SK-N-SH (cell line): Measurements from ENCODE around the gene PALS1. TPM values are rescaled to one million over a fixed set of nuclear protein-coding genes. Genes with fewer than 3 reads are reported as not detected.

ENCODE experiments used
- CTCF ChIA-PET: fragments of 300-600, 350-600 bp; formaldehyde crosslinking; extraction: SDS; loops from one replicate; lab custom pipeline; 2021; lab: Yijun Ruan, JAX
- POLR2A ChIA-PET: fragments of 350-600 bp; sonication (Branson Sonifier 250); formaldehyde crosslinking; extraction: SDS; loops from one replicate; lab custom pipeline; 2020; ENCODE audit warnings: antibody characterized with exemption, inconsistent platforms; lab: Yijun Ruan, JAX
- DNase-seq: peaks from one replicate; pipeline ENCODE4 v3.0.0; 2012
- H2AFZ ChIP-seq: fragments of 200-600 bp; sonication (generic); 2 replicates; pipeline ENCODE4 v1.8.1; 2016; ENCODE audit warnings: antibody characterized with exemption, mild to moderate bottlenecking, low read depth
- H3F3A ChIP-seq: fragments of 200-600 bp; sonication (generic); replicated peaks from 2 replicates; pipeline ENCODE3; 2016; ENCODE audit warnings: antibody characterized with exemption, mild to moderate bottlenecking; ENCODE audit not compliant: insufficient read depth
- H3K27ac ChIP-seq, 2 experiments: fragments of 200-500 bp in 1 of 2; fragments of 200-600 bp in 1 of 2; sonication (Bioruptor generic) in 1 of 2; sonication (generic), shearing (Covaris generic) in 1 of 2; 2 replicates each; pipeline versions ENCODE4 v1.5.1 to v1.6.1; 2014 to 2016; ENCODE audit warnings: low read depth in 2 of 2, inconsistent platforms in 1 of 2, low read length in 1 of 2, mild to moderate bottlenecking in 1 of 2, mixed read lengths in 1 of 2
- H3K27me3 ChIP-seq: fragments of 200-600 bp; sonication (generic), shearing (Covaris generic); 2 replicates; pipeline ENCODE4 v1.6.1; 2016; ENCODE audit warnings: mixed run types; ENCODE audit not compliant: insufficient read depth
- H3K36me3 ChIP-seq, 2 experiments: fragments of 200-500 bp in 1 of 2; fragments of 200-600 bp in 1 of 2; sonication (Bioruptor generic) in 1 of 2; sonication (generic) in 1 of 2; replicated peaks in 1 of 2; 2 replicates each; pipeline versions ENCODE3 to v1.5.1; 2014 to 2016; ENCODE audit warnings: low read length in 1 of 2, mild to moderate bottlenecking in 1 of 2; ENCODE audit not compliant: insufficient read depth in 2 of 2, control insufficient read depth in 1 of 2
- H3K4me1 ChIP-seq, 2 experiments: fragments of 200-500 bp in 1 of 2; fragments of 200-600 bp in 1 of 2; sonication (Bioruptor generic) in 1 of 2; sonication (generic), shearing (Covaris generic) in 1 of 2; 2 replicates each; pipeline versions ENCODE4 v1.5.1 to v1.6.1; 2014 to 2016; ENCODE audit warnings: low read depth in 1 of 2, low read length in 1 of 2, mixed run types in 1 of 2; ENCODE audit not compliant: insufficient read depth in 2 of 2, control insufficient read depth in 1 of 2
- H3K4me2 ChIP-seq: fragments of 200-600 bp; sonication (generic), shearing (Covaris generic); 2 replicates; pipeline ENCODE4 v1.6.1; 2017; ENCODE audit warnings: mixed run types
- H3K4me3 ChIP-seq, 2 experiments: fragments of 200-500 bp in 1 of 2; fragments of 200-600 bp in 1 of 2; sonication (Bioruptor generic) in 1 of 2; sonication (generic), shearing (Covaris generic) in 1 of 2; 2 replicates each; pipeline versions ENCODE4 v1.5.1 to v1.8.1; 2014 to 2016; ENCODE audit warnings: low read depth in 2 of 2, inconsistent platforms in 1 of 2, low read length in 1 of 2, mild to moderate bottlenecking in 1 of 2, mixed read lengths in 1 of 2, moderate library complexity in 1 of 2
- H3K79me2 ChIP-seq: fragments of 200-600 bp; sonication (generic); 2 replicates; pipeline ENCODE4 v1.8.1; 2017; ENCODE audit warnings: mild to moderate bottlenecking; ENCODE audit not compliant: insufficient read depth
- H3K9ac ChIP-seq: fragments of 200-600 bp; sonication (generic); 2 replicates; pipeline ENCODE4 v1.6.1; 2017; ENCODE audit warnings: mixed run types
- H3K9me2 ChIP-seq: fragments of 200-600 bp; sonication (generic); 2 replicates; pipeline ENCODE4 v1.6.1; 2017; ENCODE audit warnings: mixed run types
- H3K9me3 ChIP-seq: fragments of 200-600 bp; sonication (generic); 2 replicates; pipeline ENCODE4 v1.6.1; 2017; ENCODE audit warnings: mixed run types, mild to moderate bottlenecking, moderate library complexity
- H4K20me1 ChIP-seq: fragments of 200-600 bp; sonication (generic); 2 replicates; pipeline ENCODE4 v1.6.1; 2017; ENCODE audit warnings: mild to moderate bottlenecking, mixed run types; ENCODE audit not compliant: insufficient read depth
- CHD2 ChIP-seq: fragments of 150-350 bp; IDR thresholded peaks from 2 replicates; pipeline ENCODE4 v1.6.1; 2018; ENCODE audit warnings: low read length; ENCODE audit not compliant: partially characterized antibody
- ELF1 ChIP-seq: IDR thresholded peaks from 2 replicates; pipeline ENCODE4 v1.4.0; 2012
- EP300 ChIP-seq, 2 experiments: IDR thresholded peaks; 2 replicates each; pipeline versions ENCODE4 v1.4.0 to v1.6.1; 2012; ENCODE audit warnings: borderline replicate concordance in 1 of 2, low read depth in 1 of 2, low read length in 1 of 2
- FOSL2 ChIP-seq: IDR thresholded peaks from 2 replicates; pipeline ENCODE4 v1.4.0; 2012; ENCODE audit warnings: low read depth, mild to moderate bottlenecking, moderate library complexity, borderline replicate concordance
- GATA2 ChIP-seq: sonication (generic); formaldehyde crosslinking; IDR thresholded peaks from 2 replicates; pipeline ENCODE4 v1.5.0; 2020; ENCODE audit warnings: mild to moderate bottlenecking, missing genetic modification reagents
- JUND ChIP-seq: IDR thresholded peaks from 2 replicates; pipeline ENCODE4 v1.4.0; 2012
- MEF2A ChIP-seq: IDR thresholded peaks from 2 replicates; pipeline ENCODE4 v1.4.0; 2012; ENCODE audit warnings: low read depth, borderline replicate concordance
- NFIC ChIP-seq: IDR thresholded peaks from 2 replicates; pipeline ENCODE4 v1.4.0; 2012; ENCODE audit warnings: borderline replicate concordance
- PBX3 ChIP-seq: IDR thresholded peaks from 2 replicates; pipeline ENCODE4; 2012
- POLR2AphosphoS5 ChIP-seq: IDR thresholded peaks from 2 replicates; pipeline ENCODE4 v1.6.1; 2012; ENCODE audit warnings: low read depth, low read length
- REST ChIP-seq: IDR thresholded peaks from 2 replicates; pipeline ENCODE4 v1.6.1; 2012; ENCODE audit warnings: mild to moderate bottlenecking, low read depth, low read length, moderate library complexity
- RXRA ChIP-seq: IDR thresholded peaks from 2 replicates; pipeline ENCODE4 v1.4.0; 2012; ENCODE audit warnings: low read depth, mild to moderate bottlenecking, borderline replicate concordance
- SMC3 ChIP-seq: IDR thresholded peaks from 2 replicates; pipeline ENCODE4 v1.6.1; 2012; ENCODE audit warnings: low read depth, low read length, improper control_type of control experiment
- TAF1 ChIP-seq: IDR thresholded peaks from 2 replicates; pipeline ENCODE4 v1.6.1; 2012; ENCODE audit warnings: low read depth, mild to moderate bottlenecking, low read length, moderate library complexity, borderline replicate concordance
- TCF12 ChIP-seq: IDR thresholded peaks from 2 replicates; pipeline ENCODE4 v1.4.0; 2012
- TEAD4 ChIP-seq: IDR thresholded peaks from 2 replicates; pipeline ENCODE4 v1.4.0; 2012; ENCODE audit warnings: mild to moderate bottlenecking, borderline replicate concordance; ENCODE audit not compliant: insufficient read depth
- YY1 ChIP-seq: IDR thresholded peaks from 2 replicates; pipeline ENCODE4 v1.4.0; 2012; ENCODE audit warnings: low read depth, mild to moderate bottlenecking
- WGBS: methylation state at CpG from one replicate; pipeline ENCODE4 v1.1.6; 2017; ENCODE audit warnings: low lambda C conversion rate; 5-methylcytosine and 5-hydroxymethylcytosine counted together
- polyA plus RNA-seq, 3 experiments: library from polyadenylated mRNA; depleted of rRNA; stranded (reverse); fragments of >200 nt; gene quantifications; 2 replicates each; pipeline ENCODE4 v1.2.3, GENCODE V29; 2012

The PALS1 gene
- 8.0 and 11.5 TPM in 2 replicates for polyA plus RNA-seq (2012; rRNA removed)
- polyA plus RNA-seq (2012; cell fraction: cytosol; rRNA removed), result 13.3 and 14.5 TPM in 2 replicates
- polyA plus RNA-seq (2012; cell fraction: nucleus; rRNA removed), result 6.6 and 15.7 TPM in 2 replicates

GRCh38 chr14:67241411-67242167 is at the start of gene PALS1:
Gene PALS1, plus strand, starts transcription at chr14:67241435. Its CDS starts 37,736 bp downstream, at chr14:67279171.
- Histone ChIP-seq H3K4me1 (peaks cover 6% of the 10 kb centered on the region in 2 experiments; a peak in 3 of 4 replicates), H3K9me2 (no peaks in the 10 kb centered on the region), H3K36me3 (no peaks in the 10 kb centered on the region), H3F3A (peaks cover 13% of the 10 kb centered on the region), H3K9me3 (no peaks in the 10 kb centered on the region), H3K79me2 (peaks cover 50% of the 10 kb centered on the region), H3K9ac (peak within 1 kb of the TSS; percentile 91), H3K4me3 (peak within 1 kb of the TSS; percentile 67 to 80), H4K20me1 (peaks cover 13% of the 10 kb centered on the region; the same call in 1 of the 2 replicates), H3K27me3 (no peaks in the 10 kb centered on the region), H2AFZ (peak within 1 kb of the TSS; percentile 99), H3K4me2 (peak within 1 kb of the TSS; percentile 94), H3K27ac (peak within 1 kb of the TSS; percentile 89 to 94)
- ChIA-PET POLR2A (no interaction called here), CTCF (interaction anchor here (0.6 to 2.6 kb wide), 5 partner anchors 9 to 118 kb away, joined by 3 to 7 read pairs (median 4); partner anchors contain the start of genes ATP6V1D and EIF2S1)
- peak; percentile 87 for DNase-seq
- TF ChIP-seq NFIC (0 out of 2 replicates have a peak, but pooled peaks have one; percentile 16), RXRA (no peak), EP300 (IDR thresholded peaks at IDR 0.05; ENCODE audit: borderline replicate concordance in 1 of 2, low read depth in 1 of 2, low read length in 1 of 2) (peak in 1 of 2 experiments; percentile 25; a peak in 1 of 4 replicates), FOSL2 (peak; percentile 5; the same call in 1 of the 2 replicates), TCF12 (peak; percentile 15), MEF2A (no peak), POLR2AphosphoS5 (no peak), TEAD4 (peak; percentile 37; the same call in 1 of the 2 replicates), YY1 (peak; percentile 53; the same call in 1 of the 2 replicates), CHD2 (peak; percentile 33), GATA2 (CRISPR knock-in tag) (peak; percentile 78), JUND (0 out of 2 replicates have a peak, but pooled peaks have one; percentile 11), TAF1 (peak; percentile 73), SMC3 (no peak), PBX3 (0 out of 2 replicates have a peak, but pooled peaks have one; percentile 3), ELF1 (no peak), REST (peak; percentile 25; the same call in 1 of the 2 replicates)
- WGBS, result 0% methylated on average over 6 of the region's 64 CpGs
